Measurements from ENCODE around the gene SIVA1.

SIVA1 gene

GRCh38 chr14:104744484-104744883, 8.5 kb upstream of the SIVA1 start (continued):
- TF ChIP-seq ZNF350 (tag by site-specific recombination; IDR thresholded peaks at IDR 0.05) (no peak), PRDM1 (tag by site-specific recombination; IDR thresholded peaks at IDR 0.05) (no peak), TRIM28 (IDR thresholded peaks at IDR 0.05; ENCODE audit: borderline replicate concordance, low read length) (no peak), ZNF202 (tag by site-specific recombination; IDR thresholded peaks at IDR 0.05; ENCODE audit: borderline replicate concordance) (no peak), REST (tag by site-specific recombination; IDR thresholded peaks at IDR 0.05) (no peak), EGR2 (tag by site-specific recombination; IDR thresholded peaks at IDR 0.05; ENCODE audit: low read depth) (no peak), ZSCAN18 (tag by site-specific recombination; IDR thresholded peaks at IDR 0.05) (no peak)

GRCh38 chr14:104745431-104745830, 7.5 kb upstream of the SIVA1 start:
- ChIA-PET CTCF (no interaction called here), POLR2A (no interaction called here)
- no peaks in the 10 kb centered on the region for H3K9me3 ChIP-seq (ENCODE audit: control insufficient read depth, insufficient read depth, low read depth, low read length)

GRCh38 chr14:104746071-104746545, 6.8 kb upstream of the SIVA1 start:
- ChIA-PET POLR2A (no interaction called here), CTCF (no interaction called here)
- Histone ChIP-seq H3K4me1 (ENCODE audit: control insufficient read depth, insufficient read depth, low read length) (no peaks in the 10 kb centered on the region), H3K4me3 (ENCODE audit: low read depth, low read length) (no peak overlapping the region), H3K9me3 (ENCODE audit: control insufficient read depth, insufficient read depth, low read depth, low read length) (no peaks in the 10 kb centered on the region), H3K36me3 (ENCODE audit: control insufficient read depth in 2 of 2, insufficient read depth in 1 of 2, low read length in 2 of 2) (no peaks in the 10 kb centered on the region), H3K27ac (ENCODE audit: extremely low read depth, low read depth, low read length) (no peak overlapping the region)
- TF ChIP-seq ZFP37 (tag by site-specific recombination; IDR thresholded peaks at IDR 0.05) (no peak), EGR2 (tag by site-specific recombination; IDR thresholded peaks at IDR 0.05; ENCODE audit: low read depth) (peak; percentile 96), PATZ1 (tag by site-specific recombination; IDR thresholded peaks at IDR 0.05) (no peak), ZNF274 (IDR thresholded peaks at IDR 0.05; ENCODE audit: low read length) (no peak), ZNF274 (tag by site-specific recombination; IDR thresholded peaks at IDR 0.05; ENCODE audit: borderline replicate concordance) (no peak), ZNF426 (tag by site-specific recombination; IDR thresholded peaks at IDR 0.05) (no peak), ZFHX2 (tag by site-specific recombination; conservative IDR thresholded peaks at IDR 0.05) (peak; percentile 97), FEZF1 (tag by site-specific recombination; IDR thresholded peaks at IDR 0.05) (no peak), SETDB1 (IDR thresholded peaks at IDR 0.05; ENCODE audit: insufficient read length, low read length) (no peak), ZNF311 (tag by site-specific recombination; IDR thresholded peaks at IDR 0.05; ENCODE audit: borderline replicate concordance) (no peak), ZNF146 (tag by site-specific recombination; IDR thresholded peaks at IDR 0.05) (no peak), ZNF692 (tag by site-specific recombination; IDR thresholded peaks at IDR 0.05) (peak; percentile 54; the same call in 1 of the 2 replicates), ZBTB20 (tag by site-specific recombination; IDR thresholded peaks at IDR 0.05) (no peak), OSR2 (tag by site-specific recombination; IDR thresholded peaks at IDR 0.05) (no peak), REPIN1 (tag by site-specific recombination; IDR thresholded peaks at IDR 0.05; ENCODE audit: low read depth) (no peak), PBX3 (CRISPR knock-in tag; IDR thresholded peaks at IDR 0.05) (no peak)

More at GRCh38 chr14:104745431-104745830, 7.5 kb upstream of the SIVA1 start:
- H3K4me1 ChIP-seq (ENCODE audit: control insufficient read depth, insufficient read depth, low read length), result no peaks in the 10 kb centered on the region
- H3K4me3 ChIP-seq (ENCODE audit: low read depth, low read length), result no peak overlapping the region
- TF ChIP-seq HOXA7 (CRISPR knock-in tag; IDR thresholded peaks at IDR 0.05; ENCODE audit: borderline replicate concordance) (no peak), ZNF354C (tag by site-specific recombination; IDR thresholded peaks at IDR 0.05; ENCODE audit: borderline replicate concordance, low read depth) (no peak), ZNF274 (IDR thresholded peaks at IDR 0.05; ENCODE audit: low read length) (no peak), ZNF274 (tag by site-specific recombination; IDR thresholded peaks at IDR 0.05; ENCODE audit: borderline replicate concordance) (no peak), SCRT1 (tag by site-specific recombination; IDR thresholded peaks at IDR 0.05; ENCODE audit: borderline replicate concordance) (no peak), PRDM1 (tag by site-specific recombination; IDR thresholded peaks at IDR 0.05) (no peak), ZNF555 (tag by site-specific recombination; conservative IDR thresholded peaks at IDR 0.05) (no peak)
- H3K27ac ChIP-seq (ENCODE audit: extremely low read depth, low read depth, low read length), result no peak overlapping the region
- no peaks in the 10 kb centered on the region for H3K36me3 ChIP-seq (ENCODE audit: control insufficient read depth in 2 of 2, insufficient read depth in 1 of 2, low read length in 2 of 2)
